ENCODE results near the gene ANKRD18B. TPM values are rescaled to one million over a fixed set of nuclear protein-coding genes. Genes with fewer than 3 reads are reported as not detected.

The ANKRD18B gene
- total and polyA plus RNA-seq, 2 of the 8 experiments (the other 6 are each of a cell fraction or from before 2014, with no cell fraction given): 1.6 to 13.8 TPM

DNA sequence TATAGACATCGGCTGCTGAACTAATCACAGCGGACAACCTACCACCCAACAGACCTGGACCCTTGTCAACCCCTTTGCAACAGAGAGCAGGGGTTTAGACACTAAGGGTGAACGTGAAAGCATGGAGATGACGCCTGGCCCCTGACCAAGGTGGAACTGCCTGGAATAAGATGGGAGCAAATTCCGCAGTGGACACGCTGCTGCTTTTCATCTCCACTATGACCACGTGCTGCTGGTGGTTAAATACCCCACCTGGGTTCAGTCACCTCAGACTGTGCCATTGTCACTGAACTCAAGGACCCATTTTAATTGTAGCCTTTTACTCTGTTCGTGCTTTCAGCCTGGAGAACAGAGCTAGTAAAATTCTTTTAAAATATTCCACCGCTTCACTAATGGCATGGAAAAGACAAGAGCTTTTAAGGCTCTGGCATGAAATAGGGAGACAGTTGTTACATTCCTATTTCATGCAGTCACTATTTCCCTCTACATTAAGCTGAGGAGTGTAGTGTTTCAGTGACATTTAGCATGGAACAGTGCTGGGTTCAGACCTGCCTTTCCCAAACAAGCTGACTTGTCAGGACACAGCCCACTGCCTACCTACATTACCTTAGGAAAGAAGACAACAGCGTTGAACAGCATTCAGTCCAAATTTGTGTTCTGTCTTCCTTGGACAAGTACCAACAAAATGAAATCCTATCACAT is 96.8 kb downstream of the ANKRD18B start (continued):
- TF ChIP-seq RXRA (IDR thresholded peaks at IDR 0.05; ENCODE audit: insufficient read depth, low read depth, low read length) (no peak), SIX5 (IDR thresholded peaks at IDR 0.05; ENCODE audit: low read depth, low read length) (no peak), RBBP5 (IDR thresholded peaks at IDR 0.05; ENCODE audit: borderline replicate concordance, low read depth, low read length) (no peak), SAP30 (IDR thresholded peaks at IDR 0.05; ENCODE audit: insufficient read depth, insufficient replicate concordance, low read length) (no peak)
- TF ChIP-seq, protein P1, sequence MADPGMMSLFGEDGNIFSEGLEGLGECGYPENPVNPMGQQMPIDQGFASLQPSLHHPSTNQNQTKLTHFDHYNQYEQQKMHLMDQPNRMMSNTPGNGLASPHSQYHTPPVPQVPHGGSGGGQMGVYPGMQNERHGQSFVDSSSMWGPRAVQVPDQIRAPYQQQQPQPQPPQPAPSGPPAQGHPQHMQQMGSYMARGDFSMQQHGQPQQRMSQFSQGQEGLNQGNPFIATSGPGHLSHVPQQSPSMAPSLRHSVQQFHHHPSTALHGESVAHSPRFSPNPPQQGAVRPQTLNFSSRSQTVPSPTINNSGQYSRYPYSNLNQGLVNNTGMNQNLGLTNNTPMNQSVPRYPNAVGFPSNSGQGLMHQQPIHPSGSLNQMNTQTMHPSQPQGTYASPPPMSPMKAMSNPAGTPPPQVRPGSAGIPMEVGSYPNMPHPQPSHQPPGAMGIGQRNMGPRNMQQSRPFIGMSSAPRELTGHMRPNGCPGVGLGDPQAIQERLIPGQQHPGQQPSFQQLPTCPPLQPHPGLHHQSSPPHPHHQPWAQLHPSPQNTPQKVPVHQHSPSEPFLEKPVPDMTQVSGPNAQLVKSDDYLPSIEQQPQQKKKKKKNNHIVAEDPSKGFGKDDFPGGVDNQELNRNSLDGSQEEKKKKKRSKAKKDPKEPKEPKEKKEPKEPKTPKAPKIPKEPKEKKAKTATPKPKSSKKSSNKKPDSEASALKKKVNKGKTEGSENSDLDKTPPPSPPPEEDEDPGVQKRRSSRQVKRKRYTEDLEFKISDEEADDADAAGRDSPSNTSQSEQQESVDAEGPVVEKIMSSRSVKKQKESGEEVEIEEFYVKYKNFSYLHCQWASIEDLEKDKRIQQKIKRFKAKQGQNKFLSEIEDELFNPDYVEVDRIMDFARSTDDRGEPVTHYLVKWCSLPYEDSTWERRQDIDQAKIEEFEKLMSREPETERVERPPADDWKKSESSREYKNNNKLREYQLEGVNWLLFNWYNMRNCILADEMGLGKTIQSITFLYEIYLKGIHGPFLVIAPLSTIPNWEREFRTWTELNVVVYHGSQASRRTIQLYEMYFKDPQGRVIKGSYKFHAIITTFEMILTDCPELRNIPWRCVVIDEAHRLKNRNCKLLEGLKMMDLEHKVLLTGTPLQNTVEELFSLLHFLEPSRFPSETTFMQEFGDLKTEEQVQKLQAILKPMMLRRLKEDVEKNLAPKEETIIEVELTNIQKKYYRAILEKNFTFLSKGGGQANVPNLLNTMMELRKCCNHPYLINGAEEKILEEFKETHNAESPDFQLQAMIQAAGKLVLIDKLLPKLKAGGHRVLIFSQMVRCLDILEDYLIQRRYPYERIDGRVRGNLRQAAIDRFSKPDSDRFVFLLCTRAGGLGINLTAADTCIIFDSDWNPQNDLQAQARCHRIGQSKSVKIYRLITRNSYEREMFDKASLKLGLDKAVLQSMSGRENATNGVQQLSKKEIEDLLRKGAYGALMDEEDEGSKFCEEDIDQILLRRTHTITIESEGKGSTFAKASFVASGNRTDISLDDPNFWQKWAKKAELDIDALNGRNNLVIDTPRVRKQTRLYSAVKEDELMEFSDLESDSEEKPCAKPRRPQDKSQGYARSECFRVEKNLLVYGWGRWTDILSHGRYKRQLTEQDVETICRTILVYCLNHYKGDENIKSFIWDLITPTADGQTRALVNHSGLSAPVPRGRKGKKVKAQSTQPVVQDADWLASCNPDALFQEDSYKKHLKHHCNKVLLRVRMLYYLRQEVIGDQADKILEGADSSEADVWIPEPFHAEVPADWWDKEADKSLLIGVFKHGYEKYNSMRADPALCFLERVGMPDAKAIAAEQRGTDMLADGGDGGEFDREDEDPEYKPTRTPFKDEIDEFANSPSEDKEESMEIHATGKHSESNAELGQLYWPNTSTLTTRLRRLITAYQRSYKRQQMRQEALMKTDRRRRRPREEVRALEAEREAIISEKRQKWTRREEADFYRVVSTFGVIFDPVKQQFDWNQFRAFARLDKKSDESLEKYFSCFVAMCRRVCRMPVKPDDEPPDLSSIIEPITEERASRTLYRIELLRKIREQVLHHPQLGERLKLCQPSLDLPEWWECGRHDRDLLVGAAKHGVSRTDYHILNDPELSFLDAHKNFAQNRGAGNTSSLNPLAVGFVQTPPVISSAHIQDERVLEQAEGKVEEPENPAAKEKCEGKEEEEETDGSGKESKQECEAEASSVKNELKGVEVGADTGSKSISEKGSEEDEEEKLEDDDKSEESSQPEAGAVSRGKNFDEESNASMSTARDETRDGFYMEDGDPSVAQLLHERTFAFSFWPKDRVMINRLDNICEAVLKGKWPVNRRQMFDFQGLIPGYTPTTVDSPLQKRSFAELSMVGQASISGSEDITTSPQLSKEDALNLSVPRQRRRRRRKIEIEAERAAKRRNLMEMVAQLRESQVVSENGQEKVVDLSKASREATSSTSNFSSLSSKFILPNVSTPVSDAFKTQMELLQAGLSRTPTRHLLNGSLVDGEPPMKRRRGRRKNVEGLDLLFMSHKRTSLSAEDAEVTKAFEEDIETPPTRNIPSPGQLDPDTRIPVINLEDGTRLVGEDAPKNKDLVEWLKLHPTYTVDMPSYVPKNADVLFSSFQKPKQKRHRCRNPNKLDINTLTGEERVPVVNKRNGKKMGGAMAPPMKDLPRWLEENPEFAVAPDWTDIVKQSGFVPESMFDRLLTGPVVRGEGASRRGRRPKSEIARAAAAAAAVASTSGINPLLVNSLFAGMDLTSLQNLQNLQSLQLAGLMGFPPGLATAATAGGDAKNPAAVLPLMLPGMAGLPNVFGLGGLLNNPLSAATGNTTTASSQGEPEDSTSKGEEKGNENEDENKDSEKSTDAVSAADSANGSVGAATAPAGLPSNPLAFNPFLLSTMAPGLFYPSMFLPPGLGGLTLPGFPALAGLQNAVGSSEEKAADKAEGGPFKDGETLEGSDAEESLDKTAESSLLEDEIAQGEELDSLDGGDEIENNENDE (IDR thresholded peaks at IDR 0.05; ENCODE audit: insufficient replicate concordance, low read length): no peak
